Inflammatory macrophage treated with lipopolysaccharide for 4 hours (primary cell): ENCODE results near the gene PAK1IP1.
A peak's percentile ranks its signal among the peaks of the same experiment; 100 is the strongest.
"Not testable (repeated sequence)": the region's sequence is repeated elsewhere in the genome, so short reads cannot be mapped to it uniquely, and the experiment has no call there.

ENCODE experiments used
- DNase-seq: peaks from one replicate; pipeline ENCODE4 v3.0.0-alpha.2; 2020

Gene PAK1IP1

DNA sequence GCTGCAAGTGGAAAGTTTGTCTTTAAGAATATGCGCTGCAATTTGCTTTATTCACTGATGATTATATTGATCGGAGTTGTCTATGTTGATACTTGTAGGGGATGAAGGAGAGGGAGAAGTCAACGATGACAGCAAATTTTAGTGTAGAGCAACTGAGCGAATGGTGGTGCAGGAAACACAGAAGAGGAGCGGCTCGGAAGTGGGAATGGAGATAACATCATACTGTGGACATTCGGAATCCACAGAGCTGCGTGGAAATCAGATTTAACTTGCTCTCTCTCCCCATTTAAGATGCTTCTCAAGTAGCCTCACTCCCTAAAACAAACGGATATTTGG lies 52.1 kb downstream of the PAK1IP1 start:
- DNase-seq: no peak

DNA sequence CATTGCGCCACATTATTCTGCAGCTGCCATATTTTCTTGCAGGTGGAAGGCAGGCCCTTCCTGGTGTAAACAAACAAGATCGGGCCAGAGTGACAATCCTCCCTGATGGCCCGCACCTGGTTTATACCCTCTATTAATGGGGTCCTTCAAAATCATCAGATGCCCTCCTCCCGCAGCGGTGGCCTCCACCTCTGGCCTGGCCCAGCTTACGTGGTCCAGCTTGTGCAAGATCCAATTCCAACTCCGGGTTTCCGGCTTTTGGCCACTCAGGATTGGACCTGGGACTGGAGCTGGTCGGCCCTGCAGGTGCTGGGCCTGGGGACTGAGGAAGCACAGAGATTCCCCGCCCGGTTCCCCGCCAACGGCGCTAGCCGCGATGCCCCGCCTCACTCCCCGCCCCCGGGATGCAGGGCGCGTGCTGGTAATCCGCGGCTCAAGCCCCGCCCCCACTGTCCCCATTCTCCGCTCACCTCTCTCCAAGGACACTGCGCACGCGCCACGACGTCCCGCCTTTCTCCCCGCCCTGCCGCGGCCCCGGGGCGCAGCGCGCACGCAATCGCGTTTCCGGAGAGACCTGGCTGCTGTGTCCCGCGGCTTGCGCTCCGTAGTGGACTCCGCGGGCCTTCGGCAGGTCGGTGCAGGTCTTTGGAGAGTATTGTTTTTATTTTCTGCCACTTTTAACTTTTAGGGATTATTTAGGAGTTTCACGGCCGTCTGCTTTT lies 52.6 kb downstream of the PAK1IP1 start, which contains the start of gene TMEM14B:
Gene TMEM14B (plus strand): TSS at position 555 of the 722 bp plus-strand sequence. CDS start 1,441 bp downstream, outside the sequence.
- peak; percentile 99 for DNase-seq

DNA sequence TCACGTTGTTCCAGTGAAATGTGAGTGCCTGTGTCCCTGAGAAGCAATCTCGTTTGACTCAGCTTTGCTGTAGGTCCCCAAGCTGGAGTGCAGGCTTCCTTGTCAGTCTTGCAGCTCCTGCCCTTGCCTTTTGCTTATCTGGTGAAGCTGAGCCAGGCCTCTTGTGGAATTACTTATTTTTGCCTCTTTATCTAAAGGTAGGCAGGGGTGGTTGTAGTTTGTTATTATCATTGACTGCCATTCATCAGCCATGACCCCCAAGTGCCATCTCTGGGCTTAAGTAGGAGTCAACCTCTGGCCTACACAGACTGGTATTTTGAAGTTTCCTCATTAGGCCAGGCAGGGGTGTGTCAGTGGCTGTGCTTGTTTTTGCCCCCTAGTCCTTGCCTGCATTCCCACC lies 55.0 kb downstream of the PAK1IP1 start:
- DNase-seq: no peak

DNA sequence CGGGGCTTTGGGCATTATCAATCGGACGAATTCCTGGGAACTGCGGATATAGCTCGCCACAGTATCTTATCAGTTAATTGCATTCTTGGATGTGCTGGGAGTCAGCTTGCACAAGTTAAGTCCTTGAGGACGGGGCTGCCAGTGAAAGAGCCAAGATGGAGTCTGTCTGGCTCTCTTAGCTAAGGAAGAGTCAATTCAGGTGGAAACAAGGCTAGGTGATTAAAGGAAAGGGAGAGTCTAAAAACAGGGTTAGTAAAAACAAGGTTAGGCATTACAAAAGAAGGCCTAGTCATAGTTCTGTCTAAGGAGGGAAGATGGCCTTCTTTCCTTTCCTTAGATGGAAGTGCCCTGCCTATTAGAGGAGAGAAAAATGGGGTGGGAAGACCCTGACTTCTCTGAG lies 55.8 kb downstream of the PAK1IP1 start:
- not testable (repeated sequence) for DNase-seq

DNA sequence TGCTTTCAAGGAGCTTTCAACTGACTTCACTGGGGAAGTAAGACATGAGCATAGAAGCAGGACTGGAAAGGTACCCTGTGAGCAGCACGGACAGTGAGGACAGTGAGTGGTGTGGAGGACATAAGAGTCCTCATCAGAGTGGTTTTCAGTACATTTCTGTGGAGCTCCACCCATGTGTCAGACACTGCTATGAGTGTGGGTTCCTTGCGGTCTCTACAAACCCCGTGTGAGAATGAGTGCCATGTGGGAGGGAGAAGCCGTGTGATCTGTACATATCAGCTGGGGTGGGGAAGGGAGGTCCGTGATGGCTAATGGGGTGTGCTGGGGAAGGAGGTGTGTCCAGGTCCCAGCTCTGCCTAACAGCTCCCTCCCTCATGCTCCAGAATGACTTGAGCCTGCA lies 57.0 kb downstream of the PAK1IP1 start:
- not testable (repeated sequence) for DNase-seq

DNA sequence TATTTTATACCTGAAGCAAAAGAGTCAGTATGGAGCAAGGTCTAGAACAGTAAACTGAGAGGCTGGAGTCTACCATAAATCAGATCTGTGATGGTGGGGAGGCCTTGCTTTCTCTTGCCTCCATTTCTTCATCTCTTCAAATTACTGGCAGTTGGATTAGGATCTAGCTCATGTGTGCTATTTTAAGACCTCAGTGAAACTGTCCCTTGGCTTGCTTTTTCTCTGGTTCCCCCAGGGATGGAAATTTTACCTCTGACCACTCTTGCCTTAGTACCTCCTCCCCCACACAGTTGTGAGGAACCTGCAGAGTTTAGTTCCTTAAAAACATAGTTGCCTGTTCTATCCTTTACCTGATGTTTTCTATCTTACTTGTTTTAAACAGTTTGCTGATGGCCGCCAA lies 61.3 kb downstream of the PAK1IP1 start:
- no peak for DNase-seq
